CD4-positive, alpha-beta T cell (primary cell): Measurements from ENCODE around the gene FN3K. TPM values are rescaled to one million over a fixed set of nuclear protein-coding genes. Genes with fewer than 3 reads are reported as not detected.

Experiments
- ATAC-seq: fragments of 200-7000 bp; cut with Tn5 transposase; one replicate; pipeline ENCODE4 v1.10.0; 2022; ENCODE audit warnings: mild to moderate bottlenecking; ENCODE audit not compliant: poor library complexity
- CTCF ChIA-PET: fragments of 350-600 bp; sonication (Branson Sonifier 250); formaldehyde crosslinking; loops from one replicate; lab custom pipeline; 2021; ENCODE audit warnings: antibody characterized with exemption, inconsistent platforms; lab: Charles Lee
- POLR2A ChIA-PET: fragments of 350-600 bp; sonication (Branson Sonifier 250); formaldehyde crosslinking; loops from one replicate; lab custom pipeline; 2021; ENCODE audit warnings: antibody characterized with exemption, inconsistent platforms; lab: Charles Lee
- DNase-seq, 14 experiments: peaks; one replicate each; pipeline ENCODE4 v3.0.0-alpha.2; 2013 to 2020; ENCODE audit warnings: mixed read lengths in 2 of 14
- H3K27ac ChIP-seq, 2 donors: one replicate each; pipeline versions ENCODE4 v1.5.1 to v1.7.0; 2013; ENCODE audit warnings: low read length in 2 of 2, low read depth in 1 of 2, mild to moderate bottlenecking in 1 of 2
- H3K27me3 ChIP-seq, 2 experiments: 1 replicate in 1 of 2; 2 replicates in 1 of 2; pipeline versions ENCODE4 v1.6.1 to v1.7.0; 2013; ENCODE audit warnings: low read length in 2 of 2, control low read depth in 1 of 2, mild to moderate bottlenecking in 1 of 2, moderate library complexity in 1 of 2; ENCODE audit not compliant: insufficient read depth in 2 of 2, control insufficient read depth in 1 of 2
- H3K36me3 ChIP-seq: one replicate; pipeline ENCODE4 v1.6.1; 2013; ENCODE audit warnings: low read length, control low read depth; ENCODE audit not compliant: insufficient read depth
- H3K4me1 ChIP-seq: one replicate; pipeline ENCODE4 v1.6.1; 2013; ENCODE audit warnings: low read length, control low read depth; ENCODE audit not compliant: insufficient read depth
- H3K4me3 ChIP-seq: one replicate; pipeline ENCODE4 v1.5.1; 2013; ENCODE audit warnings: mild to moderate bottlenecking, low read length, moderate library complexity
- H3K9me3 ChIP-seq, 2 experiments: 1 replicate in 1 of 2; 2 replicates in 1 of 2; pipeline versions ENCODE4 v1.6.1 to v1.7.0; 2013; ENCODE audit warnings: low read length in 2 of 2, mild to moderate bottlenecking in 2 of 2, control low read depth in 1 of 2, moderate library complexity in 1 of 2; ENCODE audit not compliant: control insufficient read depth in 1 of 2, insufficient read depth in 1 of 2
- H3K27ac Mint-ChIP-seq: one replicate; pipeline ENCODE4 v1.8.0; 2020; ENCODE audit warnings: mixed read lengths
- H3K27me3 Mint-ChIP-seq: one replicate; pipeline ENCODE4 v1.8.0; 2021; ENCODE audit warnings: mixed read lengths
- H3K36me3 Mint-ChIP-seq: one replicate; pipeline ENCODE4 v1.8.0; 2021; ENCODE audit warnings: low read depth, mixed read lengths
- H3K4me1 Mint-ChIP-seq: one replicate; pipeline ENCODE4 v1.8.0; 2021; ENCODE audit warnings: low read depth, mixed read lengths
- H3K4me3 Mint-ChIP-seq: one replicate; pipeline ENCODE4 v1.8.0; 2020; ENCODE audit warnings: mild to moderate bottlenecking, mixed read lengths
- H3K9me3 Mint-ChIP-seq: one replicate; pipeline ENCODE4 v1.8.0; 2020; ENCODE audit warnings: mixed read lengths
- CTCF ChIP-seq: fragments of 200-600 bp; IDR thresholded peaks from one replicate; pipeline ENCODE4 v1.8.0; 2022; ENCODE audit warnings: antibody characterized with exemption, mild to moderate bottlenecking
- intact Hi-C, 2 experiments: fragments of 100-400 bp; cut with DNase I in 1 of 2; cut with micrococcal nuclease in 1 of 2; formaldehyde crosslinking; loops; one replicate each; pipeline versions ENCODE4 v1.15.1 to v1.9.0; 2023 to 2025; cut with DNase I, micrococcal nuclease
- total RNA-seq, 174 experiments: library from RNA in 2 of 174; stranded (reverse) in 2 of 174; gene quantifications; one replicate each; pipeline ENCODE4 v1.2.3 and lab custom pipeline; 2021 to 2026

The FN3K gene
- total RNA-seq, 2 experiments from 2014 or later: 4.2 to 4.9 TPM

- H3K27ac ChIP-seq: no peak overlapping the region
- H3K4me1 ChIP-seq: peaks cover 18% of the 10 kb centered on the region
- H3K36me3 Mint-ChIP-seq: peaks cover 11% of the 10 kb centered on the region
- H3K27me3 Mint-ChIP-seq: no peaks in the 10 kb centered on the region
- H3K27ac Mint-ChIP-seq: no peak overlapping the region
- no peaks in the 10 kb centered on the region for H3K36me3 ChIP-seq
- peaks cover 10% of the 10 kb centered on the region for H3K4me1 Mint-ChIP-seq
- intact Hi-C loops: loop anchor here in 1 of 2 experiments (5.0 kb wide), 1 partner anchor 58 kb away; the partner anchor contains the start of gene TBCD
- peaks cover 0 to 6% of the 10 kb centered on the region in 2 experiments for H3K27me3 ChIP-seq
- no peak overlapping the region for H3K4me3 ChIP-seq
- ATAC-seq (no peak), DNase-seq (no peak)
- peaks cover 7 to 28% of the 10 kb centered on the region in 2 experiments for H3K9me3 ChIP-seq
- ChIA-PET POLR2A (no interaction called here), CTCF (no interaction called here)
- TF ChIP-seq CTCF: no peak
- peak overlapping the region; percentile 66 for H3K4me3 Mint-ChIP-seq
- peaks cover 5% of the 10 kb centered on the region for H3K9me3 Mint-ChIP-seq
These were observed 40.8 kb upstream of the FN3K start for GRCh38 chr17:82694647-82695046.

- peaks cover 10% of the 10 kb centered on the region for H3K4me1 Mint-ChIP-seq
- peaks cover 7% of the 10 kb centered on the region for H3K36me3 Mint-ChIP-seq
- CTCF ChIA-PET: no interaction called here
- TF ChIP-seq CTCF: no peak
- DNase-seq (peak in 1 of 14 experiments; percentile 25), ATAC-seq (no peak)
- POLR2A ChIA-PET: no interaction called here
- intact Hi-C loops: loop anchor here in 1 of 2 experiments (5.0 kb wide), 1 partner anchor 56 kb away; the partner anchor contains the start of gene TBCD
- H3K27ac Mint-ChIP-seq: no peak overlapping the region
- H3K4me3 Mint-ChIP-seq: peak overlapping the region; percentile 54
- H3K9me3 ChIP-seq: peaks cover 7 to 28% of the 10 kb centered on the region in 2 experiments
- peaks cover 18% of the 10 kb centered on the region for H3K4me1 ChIP-seq
- no peaks in the 10 kb centered on the region for H3K36me3 ChIP-seq
- H3K27me3 Mint-ChIP-seq: no peaks in the 10 kb centered on the region
- H3K4me3 ChIP-seq: no peak overlapping the region
- H3K27ac ChIP-seq: no peak overlapping the region
- peaks cover 5% of the 10 kb centered on the region for H3K9me3 Mint-ChIP-seq
- peaks cover 0 to 6% of the 10 kb centered on the region in 2 experiments for H3K27me3 ChIP-seq
These were observed 39.2 kb upstream of the FN3K start for GRCh38 chr17:82696259-82696658.

- Mint-ChIP-seq H3K36me3 (peaks cover 7% of the 10 kb centered on the region), H3K4me1 (peaks cover 10% of the 10 kb centered on the region), H3K9me3 (peaks cover 5% of the 10 kb centered on the region), H3K27ac (no peak overlapping the region), H3K4me3 (peak overlapping the region; percentile 70), H3K27me3 (no peaks in the 10 kb centered on the region)
- POLR2A ChIA-PET: no interaction called here
- TF ChIP-seq CTCF: no peak
- intact Hi-C loops: loop anchor here in 1 of 2 experiments (5.0 kb wide), 1 partner anchor 55 kb away; the partner anchor contains the start of gene TBCD
- Histone ChIP-seq H3K4me1 (peaks cover 18% of the 10 kb centered on the region), H3K27ac (no peak overlapping the region), H3K27me3 (peaks cover 0 to 6% of the 10 kb centered on the region in 2 experiments), H3K36me3 (no peaks in the 10 kb centered on the region), H3K9me3 (peaks cover 7 to 28% of the 10 kb centered on the region in 2 experiments), H3K4me3 (peak overlapping the region; percentile 47)
- CTCF ChIA-PET: no interaction called here
- ATAC-seq (no peak), DNase-seq (peak in 3 of 14 experiments; percentile 13 to 55 (median 44))
These were observed 38.3 kb upstream of the FN3K start for GRCh38 chr17:82696916-82697807.
